ENCODE measurements around the gene FEM1B. TPM values are rescaled to one million over a fixed set of nuclear protein-coding genes. Genes with fewer than 3 reads are reported as not detected.

The FEM1B gene
- polyA plus RNA-seq, 4 donors = 52.1 to 65.6 (median 60.6) TPM

DNA sequence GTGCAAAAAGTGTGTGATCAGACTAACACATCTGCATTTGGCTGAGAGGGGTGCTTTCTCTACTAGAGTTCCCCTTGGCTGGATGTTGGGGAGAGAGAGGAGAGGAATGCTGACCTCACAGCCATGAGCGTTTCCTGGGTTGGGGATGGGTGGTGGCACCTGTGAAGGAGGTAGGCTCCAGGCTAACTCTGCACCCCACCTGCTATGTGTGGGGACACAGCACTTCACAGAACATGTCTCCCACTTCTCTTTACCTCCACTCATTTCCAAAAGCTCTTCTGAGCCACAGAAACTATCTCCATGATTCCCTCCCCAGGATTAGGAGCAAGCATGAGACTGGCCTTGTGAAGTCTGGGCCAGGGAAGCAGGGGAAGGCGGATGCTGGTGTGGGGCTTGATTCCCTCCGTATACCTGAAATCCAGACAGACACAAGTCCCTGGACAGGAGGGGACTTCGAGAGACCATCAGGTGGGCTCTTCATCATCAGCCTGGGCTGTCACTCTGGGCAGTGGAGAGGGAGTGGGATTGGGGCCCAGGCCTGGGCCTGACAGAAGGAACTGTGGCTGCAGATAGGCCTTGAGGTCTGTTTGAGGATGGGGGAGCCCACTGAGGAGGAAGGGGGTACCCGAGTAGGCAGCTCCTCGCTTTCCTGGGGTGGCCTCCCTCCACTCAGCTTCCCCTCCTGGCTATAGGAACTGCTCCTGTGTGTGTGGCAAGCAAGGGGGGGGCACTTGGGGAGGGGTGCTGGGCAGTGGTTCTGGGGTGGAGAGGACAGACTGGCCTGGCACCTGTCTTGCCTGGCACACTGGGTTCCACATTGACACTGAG, 40.7 kb downstream of the FEM1B start:
- DNase-seq (ENCODE audit: low read depth in 4 of 4, low spot score in 3 of 4) = no peak

DNA sequence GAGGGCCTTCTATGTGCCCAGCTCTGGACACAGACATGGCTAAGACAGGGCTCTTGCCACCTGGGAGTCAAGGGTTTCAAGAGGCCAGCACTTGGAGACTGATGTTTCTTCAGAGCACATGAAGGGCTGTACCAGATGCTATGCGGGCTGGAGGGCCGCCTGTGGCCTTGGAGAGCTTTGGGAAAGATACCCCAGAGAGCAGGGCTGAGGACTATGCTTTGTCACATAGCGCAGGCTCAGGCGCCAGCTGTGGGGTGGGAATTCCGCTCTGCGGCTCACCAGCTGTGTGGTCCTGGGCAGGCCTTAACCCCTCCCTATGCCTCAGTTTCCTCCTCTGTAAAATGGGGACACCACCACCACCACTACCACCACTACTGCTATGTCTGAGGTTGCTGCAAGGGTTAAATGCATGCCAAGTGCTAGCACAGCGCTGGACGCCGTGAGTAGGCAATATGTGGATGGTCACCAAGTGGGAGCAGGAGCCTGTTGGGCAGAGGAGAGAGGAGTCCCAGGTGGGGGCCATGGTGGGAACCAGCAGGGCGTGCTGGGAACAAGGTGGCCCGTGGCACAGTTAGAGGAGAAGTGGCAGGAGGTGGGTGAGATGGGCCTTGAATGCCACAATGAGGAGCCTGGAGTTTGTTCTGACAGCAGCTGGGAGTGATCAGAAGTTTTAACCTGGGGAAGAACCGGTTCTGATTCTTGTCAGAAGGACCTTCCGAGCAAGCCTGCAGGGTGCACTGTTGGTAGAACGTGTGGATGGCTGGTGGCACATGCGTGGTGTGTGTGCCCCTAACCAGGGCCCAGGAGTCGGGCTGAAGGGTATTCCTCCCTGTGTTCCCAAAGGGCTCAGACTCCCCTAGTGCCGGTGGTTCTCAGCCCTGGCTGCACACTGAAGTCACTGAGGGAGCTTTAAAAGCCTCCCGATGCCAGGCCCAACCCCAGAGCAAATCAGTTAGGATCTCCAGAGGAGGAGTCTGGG, 41.7 kb downstream of the FEM1B start:
- DNase-seq (ENCODE audit: low read depth in 4 of 4, low spot score in 3 of 4) = no peak

GRCh38 chr15:68319997-68320396, 42.5 kb downstream of the FEM1B start:
- no peak for DNase-seq (ENCODE audit: low read depth in 4 of 4, low spot score in 3 of 4)

DNA sequence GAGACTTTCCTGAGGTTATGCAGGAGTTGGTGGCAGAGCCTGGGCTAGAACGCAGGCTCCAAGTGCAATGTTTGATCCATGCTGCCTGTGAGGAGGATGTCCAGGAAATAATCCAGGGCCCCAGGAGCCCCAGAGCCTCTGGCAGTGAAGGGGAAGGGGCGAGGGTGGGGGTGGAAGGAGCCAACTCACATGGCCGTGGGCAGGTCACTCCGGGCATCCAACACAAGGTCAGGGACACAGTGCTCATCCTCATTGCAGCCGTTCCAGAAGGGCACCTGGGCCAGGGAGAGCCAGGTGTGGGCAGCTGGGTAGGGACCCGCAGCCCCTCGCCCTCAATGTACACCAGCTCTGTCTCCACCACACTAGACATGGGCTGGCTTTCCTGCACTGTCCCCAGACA, 43.7 kb downstream of the FEM1B start:
- DNase-seq (ENCODE audit: low read depth in 4 of 4, low spot score in 3 of 4) = no peak

- DNase-seq (ENCODE audit: low read depth in 4 of 4, low spot score in 3 of 4) = no peak
These were observed 45.3 kb downstream of the FEM1B start for GRCh38 chr15:68322796-68323195.

- DNase-seq (ENCODE audit: low read depth in 4 of 4, low spot score in 3 of 4) = no peak
These were observed 48.2 kb downstream of the FEM1B start for GRCh38 chr15:68325726-68326125.

- no peak for DNase-seq (ENCODE audit: low read depth in 4 of 4, low spot score in 3 of 4)
These were observed 49.3 kb downstream of the FEM1B start for GRCh38 chr15:68326711-68327354.

DNA sequence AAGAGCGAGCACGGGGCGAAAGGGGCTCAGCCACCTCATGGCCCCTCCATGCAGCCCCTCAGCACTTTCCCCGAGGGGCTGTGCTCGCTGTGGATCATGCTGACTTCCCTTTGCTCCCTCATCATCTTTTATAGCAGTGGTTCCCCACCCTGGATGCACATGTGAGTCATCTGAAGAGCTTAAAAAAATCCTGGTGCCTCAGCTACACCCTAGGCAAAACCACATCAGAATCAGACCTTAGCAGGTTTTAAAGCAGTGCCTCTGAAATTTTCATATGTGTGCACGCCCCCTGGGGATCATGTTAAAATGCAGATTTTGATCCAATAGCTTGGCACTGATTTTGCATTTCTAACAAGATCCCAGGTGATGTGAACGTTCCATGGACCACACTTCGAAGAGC, 50.9 kb downstream of the FEM1B start:
- no peak for DNase-seq (ENCODE audit: low read depth in 4 of 4, low spot score in 3 of 4)

- DNase-seq (ENCODE audit: low read depth in 4 of 4, low spot score in 3 of 4) = no peak
These were observed 51.4 kb downstream of the FEM1B start for GRCh38 chr15:68328964-68329363.

GRCh38 chr15:68330416-68330815, 52.9 kb downstream of the FEM1B start:
- no peak for DNase-seq (ENCODE audit: low read depth in 4 of 4, low spot score in 3 of 4)

DNA sequence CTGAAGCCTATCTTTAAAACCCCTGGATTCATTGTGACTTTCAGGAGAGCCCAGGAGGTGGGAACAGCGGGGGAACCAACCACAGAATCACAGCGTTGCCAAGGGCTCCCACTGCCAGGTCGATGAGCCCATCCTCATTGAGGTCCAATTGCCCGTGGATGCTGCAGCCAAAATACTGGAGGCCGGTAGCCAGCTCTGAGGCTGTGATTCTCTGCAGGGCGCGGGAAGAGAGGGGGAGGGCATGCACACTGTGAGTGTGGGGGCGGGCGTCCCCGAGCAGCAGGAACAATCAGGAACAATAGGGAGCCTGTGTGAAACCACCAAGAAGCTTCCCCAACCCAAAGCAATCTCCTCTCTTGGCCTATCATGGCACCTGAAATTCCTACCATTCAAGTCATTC, 53.4 kb downstream of the FEM1B start:
- DNase-seq (ENCODE audit: low read depth in 4 of 4, low spot score in 3 of 4) = no peak

DNA sequence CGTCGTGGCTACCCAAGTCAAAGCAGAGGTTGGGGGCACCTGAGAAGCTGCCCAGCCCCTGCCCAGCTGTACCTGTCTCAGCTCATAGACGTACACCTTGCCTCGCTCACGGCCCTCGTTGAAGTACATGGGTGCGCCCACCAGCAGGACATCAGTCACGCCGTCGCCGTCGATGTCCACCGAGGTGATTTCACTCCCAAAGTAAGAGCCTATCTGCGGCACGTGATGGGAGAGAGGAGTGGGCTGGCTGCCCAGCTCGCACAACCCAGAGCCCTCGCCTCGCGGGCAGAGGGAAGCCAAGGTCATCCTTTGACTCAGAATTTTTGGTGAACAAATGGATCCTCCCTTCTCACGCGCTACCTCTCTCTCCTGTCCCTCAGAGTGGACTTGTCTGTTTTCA, 54.7 kb downstream of the FEM1B start:
- DNase-seq (ENCODE audit: low read depth in 4 of 4, low spot score in 3 of 4) = no peak

GRCh38 chr15:68333775-68334470, 56.4 kb downstream of the FEM1B start:
- no peak for DNase-seq (ENCODE audit: low read depth in 4 of 4, low spot score in 3 of 4)

DNA sequence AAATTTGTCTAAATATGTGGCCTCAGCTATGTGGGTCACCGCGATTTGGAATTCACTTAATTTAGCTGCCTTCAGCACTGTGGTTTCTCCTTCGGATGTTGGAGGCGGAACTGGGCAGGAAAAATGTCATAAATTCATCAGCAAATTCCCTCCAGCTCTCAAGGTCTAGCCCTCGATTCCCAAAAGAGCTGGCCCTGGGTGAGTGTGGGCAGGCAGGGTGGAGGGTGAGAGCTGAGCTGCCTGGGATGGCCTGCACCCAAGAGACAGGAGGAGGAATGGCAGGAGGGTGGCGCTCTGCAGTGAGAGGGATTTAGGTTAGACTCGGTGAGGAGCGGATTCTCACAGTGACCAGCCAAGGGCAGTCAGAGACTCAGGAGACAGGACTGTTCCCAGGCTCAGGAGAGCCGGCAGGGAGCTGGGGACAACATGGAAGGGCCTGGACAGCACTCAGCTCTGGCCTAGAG, 57.1 kb downstream of the FEM1B start:
- DNase-seq (ENCODE audit: low read depth in 4 of 4, low spot score in 3 of 4) = no peak

GRCh38 chr15:68335251-68335650, 57.7 kb downstream of the FEM1B start:
- no peak for DNase-seq (ENCODE audit: low read depth in 4 of 4, low spot score in 3 of 4)

DNA sequence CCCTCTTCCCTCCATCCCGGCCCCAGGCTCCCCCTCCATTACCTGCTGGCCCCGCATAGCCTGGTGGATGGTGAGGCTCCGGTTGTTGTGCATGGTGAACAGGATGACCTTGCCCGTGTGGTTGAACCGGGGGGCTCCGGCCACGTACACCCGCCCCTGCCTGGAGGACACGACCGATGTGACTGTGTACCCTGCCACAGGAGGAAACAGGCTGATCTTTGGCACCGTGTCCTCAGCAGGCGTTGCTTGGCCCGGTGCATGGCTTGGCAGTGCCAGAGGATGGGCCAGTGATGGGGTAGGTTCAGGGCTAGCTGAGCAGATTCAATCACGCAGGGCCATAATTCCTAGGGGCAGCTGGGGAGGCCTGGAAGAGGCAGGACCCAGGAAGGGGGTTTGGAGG, 58.1 kb downstream of the FEM1B start:
- DNase-seq (ENCODE audit: low read depth in 4 of 4, low spot score in 3 of 4) = no peak

GRCh38 chr15:68336516-68336915, 59.0 kb downstream of the FEM1B start:
- no peak for DNase-seq (ENCODE audit: low read depth in 4 of 4, low spot score in 3 of 4)

DNA sequence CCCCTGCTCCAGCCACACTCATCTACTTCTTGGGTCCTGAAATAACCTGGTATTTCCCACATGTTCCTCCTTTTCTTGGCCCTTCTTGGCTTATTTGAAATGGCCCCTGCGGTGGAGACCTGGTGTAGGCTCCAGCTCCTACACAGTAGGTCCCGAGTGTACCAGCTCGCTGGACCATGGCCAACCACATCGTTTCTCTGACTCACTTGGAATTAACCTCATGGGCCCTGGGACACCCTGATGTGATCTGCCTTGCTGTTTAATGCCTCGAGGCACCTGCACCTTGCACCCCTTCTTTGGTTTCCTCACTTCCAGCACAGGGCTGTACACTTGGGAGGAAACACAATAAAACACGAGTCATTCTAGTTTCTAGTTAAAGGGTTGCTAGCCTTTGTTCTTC, 60.3 kb downstream of the FEM1B start:
- DNase-seq (ENCODE audit: low read depth in 4 of 4, low spot score in 3 of 4) = no peak

GRCh38 chr15:68339481-68339880, 61.9 kb downstream of the FEM1B start:
- no peak for DNase-seq (ENCODE audit: low read depth in 4 of 4, low spot score in 3 of 4)
